IMR-90 (cell line): ENCODE results near the gene MRPL43.

Experiments
- BHLHE40 ChIP-seq: fragments of 150-350 bp; IDR thresholded peaks from 2 replicates; pipeline ENCODE4 v1.6.1; 2016; ENCODE audit warnings: mild to moderate bottlenecking, low read depth, low read length
- CEBPB ChIP-seq: IDR thresholded peaks from 2 replicates; pipeline ENCODE4 v1.6.1; 2012; ENCODE audit warnings: low read depth, low read length, improper control_type of control experiment
- CHD1 ChIP-seq: IDR thresholded peaks from 2 replicates; pipeline ENCODE4 v1.6.1; 2012; ENCODE audit warnings: low read depth, low read length, improper control_type of control experiment
- CTCF ChIP-seq: conservative IDR thresholded peaks from 2 replicates; pipeline ENCODE4 v1.5.1; 2012; ENCODE audit warnings: mild to moderate bottlenecking, low read depth, low read length, improper control_type of control experiment
- MXI1 ChIP-seq: IDR thresholded peaks from 2 replicates; pipeline ENCODE4 v1.6.1; 2012; ENCODE audit warnings: low read depth, mild to moderate bottlenecking, low read length, moderate library complexity, borderline replicate concordance
- POLR2A ChIP-seq: IDR thresholded peaks from 2 replicates; pipeline ENCODE4 v1.6.1; 2012; ENCODE audit warnings: mild to moderate bottlenecking, low read depth, low read length
- RAD21 ChIP-seq: IDR thresholded peaks from 2 replicates; pipeline ENCODE4 v1.6.1; 2012; ENCODE audit warnings: low read length, improper control_type of control experiment
- RCOR1 ChIP-seq: IDR thresholded peaks from 2 replicates; pipeline ENCODE4 v1.6.1; 2012; ENCODE audit warnings: mild to moderate bottlenecking, low read length, improper control_type of control experiment; ENCODE audit not compliant: insufficient replicate concordance
- RFX5 ChIP-seq: IDR thresholded peaks from 2 replicates; pipeline ENCODE4 v1.8.0; 2012; ENCODE audit warnings: low read depth, mild to moderate bottlenecking, low read length, moderate library complexity
- SMC3 ChIP-seq: fragments of 150-350 bp; IDR thresholded peaks from 2 replicates; pipeline ENCODE4 v1.6.1; 2016; ENCODE audit warnings: low read depth, mild to moderate bottlenecking, antibody characterized with exemption, low read length, moderate library complexity
- USF2 ChIP-seq: fragments of 150-350 bp; IDR thresholded peaks from 2 replicates; pipeline ENCODE4 v1.6.1; 2017; ENCODE audit warnings: mild to moderate bottlenecking, antibody characterized with exemption, low read length, low read depth

GRCh38 chr10:100984672-100985177 is 2.6 kb downstream of the MRPL43 start:
- no peak for TF ChIP-seq CTCF
- TF ChIP-seq CEBPB = no peak
- TF ChIP-seq BHLHE40 = no peak
- no peak for TF ChIP-seq CHD1
- no peak for TF ChIP-seq USF2
- TF ChIP-seq SMC3 = no peak
- TF ChIP-seq POLR2A = no peak
- no peak for TF ChIP-seq MXI1
- no peak for TF ChIP-seq RAD21
- no peak for TF ChIP-seq RFX5
- TF ChIP-seq RCOR1 = no peak
